Kidney glomerular epithelial cell (primary cell): ENCODE measurements around the gene PLCG1.
"Not testable (repeated sequence)": the region's sequence is repeated elsewhere in the genome, so short reads cannot be mapped to it uniquely, and the experiment has no call there.

Source experiments
- DNase-seq: peaks from one replicate; lab custom pipeline; 2025; lab: John Stamatoyannopoulos, UW

Gene PLCG1

DNA sequence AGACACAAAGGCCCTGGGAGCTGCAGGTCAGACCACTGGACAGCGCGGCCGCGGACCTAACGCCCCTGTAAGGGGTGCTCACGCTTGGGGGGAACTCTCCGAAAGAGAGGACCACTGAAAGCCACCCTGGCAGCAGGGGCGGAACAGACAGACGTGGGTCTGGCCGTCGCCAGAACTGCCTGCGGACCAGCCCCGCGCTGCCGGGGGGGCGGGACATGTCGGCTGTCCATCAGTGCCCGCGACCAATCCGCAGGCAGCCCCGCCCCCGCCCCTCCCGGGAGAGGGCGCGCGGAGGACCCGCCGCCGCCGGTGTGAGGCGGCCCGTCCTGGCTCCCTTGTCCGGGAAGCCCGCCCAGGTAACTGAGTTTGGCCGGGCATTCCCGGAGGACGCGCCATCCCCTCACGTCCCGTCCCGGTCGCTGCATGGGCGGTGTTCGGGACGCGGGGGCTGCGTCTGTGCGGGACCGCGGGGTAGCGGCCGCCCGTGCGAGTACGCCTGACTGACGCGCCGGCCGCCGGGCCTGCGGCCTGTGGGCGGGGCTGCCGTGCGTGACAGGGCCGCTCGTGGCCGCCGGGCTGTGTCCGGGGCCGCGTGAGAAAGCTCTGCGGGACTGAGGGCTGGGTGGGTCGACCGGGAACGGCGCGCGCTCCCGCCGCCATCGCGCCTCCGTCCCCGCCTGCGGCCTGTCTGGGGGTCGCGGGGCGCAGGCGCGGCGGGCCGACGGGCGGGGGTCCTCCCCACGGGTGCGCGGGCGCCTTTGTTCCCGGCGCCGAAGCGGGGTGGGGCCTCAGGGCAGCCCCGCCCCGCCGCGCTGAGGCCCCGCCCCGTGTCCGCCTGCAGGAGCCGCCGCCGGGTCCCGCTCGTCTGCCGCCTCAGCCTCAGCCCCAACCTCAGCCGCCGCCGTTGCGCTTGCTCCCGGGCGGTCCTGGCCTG, at the start of gene PLCG1:
Gene PLCG1 (plus strand): TSS at position 864 of the 934 bp plus-strand sequence. CDS start 99 bp downstream, outside the sequence.
- peak; percentile 32 for DNase-seq

DNA sequence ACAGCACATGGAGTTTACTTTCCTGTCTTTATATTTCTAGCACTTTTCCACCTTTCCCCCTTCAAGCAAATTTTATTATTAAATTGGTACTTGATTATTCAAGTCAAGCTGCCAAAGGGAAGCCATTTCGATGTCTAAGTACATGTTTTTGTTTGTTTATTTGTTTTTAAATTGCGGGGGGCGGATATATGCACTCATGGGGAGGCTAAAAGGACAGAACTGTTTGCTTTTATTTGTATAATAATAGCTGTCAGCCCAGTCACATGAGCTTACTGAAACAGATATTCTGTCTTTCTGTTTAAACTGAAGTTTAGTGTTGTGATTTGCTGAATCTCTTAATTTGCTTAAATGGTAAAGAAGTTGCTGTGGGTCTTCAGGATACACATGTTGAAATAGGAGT, 49.6 kb upstream of the PLCG1 start:
- DNase-seq = no peak

DNA sequence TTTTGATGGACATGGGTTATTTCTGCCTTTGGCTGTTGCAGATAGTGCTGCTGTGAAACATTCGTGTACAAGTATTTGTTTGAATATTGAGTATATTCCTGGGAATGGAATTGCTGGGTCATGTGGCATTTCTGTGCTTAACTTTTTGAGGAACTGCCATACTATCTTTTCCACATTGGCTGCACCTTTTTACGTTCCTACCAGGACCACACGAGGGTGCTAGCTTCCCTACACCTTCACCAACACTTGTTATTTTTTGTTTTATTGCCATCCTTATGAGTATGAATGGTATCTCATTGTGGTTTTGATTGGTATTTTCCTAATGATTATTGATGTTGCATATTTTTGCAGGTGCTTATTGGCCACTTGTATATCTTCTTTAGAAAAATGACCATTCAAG, 47.8 kb upstream of the PLCG1 start:
- DNase-seq = no peak

DNA sequence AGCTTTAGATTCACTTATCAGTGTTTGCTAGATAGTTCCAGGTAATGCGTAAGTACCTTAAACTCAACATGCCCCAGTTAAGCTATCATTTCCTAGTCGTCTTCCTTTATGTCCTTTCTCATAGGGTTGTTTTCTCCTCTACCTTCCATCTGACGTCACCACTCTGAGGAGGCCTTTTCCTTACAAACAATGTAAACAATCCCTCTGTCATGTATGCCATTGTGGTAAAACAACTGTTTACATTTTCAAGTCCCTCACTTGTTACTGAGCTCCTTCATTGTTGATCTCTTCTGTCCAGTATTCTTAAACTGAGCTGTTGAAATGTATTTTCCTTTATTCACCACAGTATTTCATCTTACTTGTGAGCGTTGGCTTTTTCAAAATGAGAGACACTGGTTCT, 45.4 kb upstream of the PLCG1 start:
- no peak for DNase-seq

DNA sequence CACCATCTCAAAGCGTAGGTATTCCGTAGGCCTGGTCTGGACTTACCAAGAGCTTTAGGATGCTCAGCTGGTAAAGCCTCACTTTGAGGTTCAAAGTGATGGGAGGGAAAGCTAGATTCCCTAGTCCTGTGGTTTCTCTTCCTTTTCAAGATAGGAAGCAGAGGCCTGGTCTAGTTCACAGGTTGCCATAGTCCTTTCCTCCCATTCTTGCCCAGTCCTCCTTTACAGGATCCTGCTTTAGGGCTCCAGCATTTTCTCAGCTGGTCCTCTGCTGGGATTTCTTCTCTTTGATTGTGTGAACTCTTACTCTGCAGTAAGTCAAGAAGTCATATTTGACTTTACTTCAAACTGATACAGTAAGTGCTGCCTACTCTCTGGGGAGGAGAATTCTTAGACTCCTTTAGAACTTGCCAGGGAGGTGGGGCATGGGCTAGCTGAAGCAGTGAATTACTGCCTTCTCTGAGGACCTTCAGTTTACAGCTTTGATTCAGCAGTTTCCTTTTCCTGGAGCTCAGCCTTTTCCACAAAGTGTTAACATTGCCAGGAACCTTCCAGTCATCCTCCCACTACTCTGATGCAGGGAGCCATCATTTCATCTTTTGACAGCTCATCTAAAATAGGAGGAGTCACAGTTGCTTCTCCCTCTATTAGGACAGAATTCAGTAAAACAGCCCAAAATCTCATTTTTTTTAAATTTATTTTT, 42.8 kb upstream of the PLCG1 start:
- DNase-seq = no peak

DNA sequence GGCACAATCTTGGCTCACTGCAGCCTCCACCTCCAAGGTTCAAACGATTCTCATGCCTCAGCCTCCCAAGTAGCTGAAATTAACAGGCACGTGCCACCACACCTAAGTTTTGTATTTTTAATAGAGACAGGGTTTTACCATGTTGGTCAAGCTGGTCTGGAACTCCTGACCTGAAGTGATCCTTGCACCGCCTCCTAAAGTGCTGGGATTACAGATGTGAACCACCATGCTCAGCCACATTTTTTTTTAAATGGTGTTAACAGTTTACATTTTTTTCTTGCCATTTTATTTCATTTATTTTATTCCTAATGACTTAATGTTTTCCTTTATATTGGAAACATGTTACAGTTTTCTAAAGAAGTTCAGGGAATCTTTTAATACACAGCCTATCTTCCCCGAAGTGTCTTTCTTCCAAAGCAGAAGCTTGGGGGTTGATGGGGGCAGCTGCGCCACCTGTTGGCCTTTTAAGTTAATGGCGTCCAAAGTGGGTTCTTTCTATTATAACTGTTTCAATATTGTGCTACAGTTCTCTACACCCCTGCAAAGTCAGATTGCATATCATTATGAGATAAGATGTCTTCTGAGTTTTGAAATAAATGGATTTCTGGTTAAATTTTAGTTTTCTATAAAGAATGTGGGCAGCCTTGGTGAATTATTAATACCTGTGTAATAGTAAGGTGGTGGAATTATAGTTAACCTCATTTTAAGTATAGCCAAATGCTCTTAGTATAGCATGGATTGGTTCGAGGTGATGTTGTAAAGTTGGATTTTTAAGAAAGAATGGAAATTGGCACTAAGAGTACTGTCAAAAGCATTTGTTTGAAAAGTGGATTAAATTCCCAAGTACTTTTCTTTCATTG, 42.0 kb upstream of the PLCG1 start:
- peak; percentile 34 for DNase-seq

DNA sequence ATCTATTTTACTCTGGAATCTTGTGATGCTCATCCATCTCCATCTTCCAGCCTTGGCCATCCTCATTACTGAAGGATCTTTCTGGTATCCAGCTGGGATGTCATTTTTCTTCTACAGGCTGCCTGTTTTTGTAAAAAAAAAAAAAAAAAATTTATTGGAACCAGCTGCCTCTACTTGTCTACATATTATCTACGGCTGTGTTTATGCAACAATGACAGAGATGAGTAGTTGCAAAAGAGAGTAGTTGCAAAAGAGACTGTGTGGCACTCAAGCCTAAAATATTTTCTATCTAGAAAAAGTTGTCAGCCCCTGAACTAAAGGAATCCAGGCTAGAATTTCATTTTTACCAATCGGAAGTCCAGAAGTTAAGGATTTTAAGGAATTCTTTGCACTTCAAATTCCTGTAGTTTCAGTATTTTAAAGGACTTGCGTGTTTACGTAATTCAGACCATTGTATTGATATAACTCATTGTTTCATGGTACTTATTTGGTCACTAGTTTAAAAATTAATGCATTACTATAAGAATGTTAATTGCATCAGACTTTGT, 38.6 kb upstream of the PLCG1 start:
- no peak for DNase-seq

DNA sequence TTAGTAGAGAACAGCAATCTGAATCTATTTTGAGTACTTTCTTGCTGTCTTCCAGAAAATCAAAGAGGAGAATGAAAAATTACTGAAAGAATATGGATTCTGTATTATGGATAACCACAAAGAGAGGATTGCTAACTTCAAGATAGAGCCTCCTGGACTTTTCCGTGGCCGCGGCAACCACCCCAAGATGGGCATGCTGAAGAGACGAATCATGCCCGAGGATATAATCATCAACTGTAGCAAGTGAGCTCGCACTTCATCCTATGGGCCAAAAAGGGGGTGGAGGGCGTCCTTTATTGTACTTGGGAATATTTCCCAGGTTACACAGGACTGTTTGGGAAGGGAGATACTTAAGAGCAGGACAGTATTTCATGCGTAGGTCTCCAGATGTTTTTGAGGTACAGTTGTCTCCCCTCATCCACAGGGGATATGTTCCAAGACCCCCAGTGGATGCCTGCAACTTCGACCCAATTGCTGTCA, 37.3 kb upstream of the PLCG1 start:
- no peak for DNase-seq

DNA sequence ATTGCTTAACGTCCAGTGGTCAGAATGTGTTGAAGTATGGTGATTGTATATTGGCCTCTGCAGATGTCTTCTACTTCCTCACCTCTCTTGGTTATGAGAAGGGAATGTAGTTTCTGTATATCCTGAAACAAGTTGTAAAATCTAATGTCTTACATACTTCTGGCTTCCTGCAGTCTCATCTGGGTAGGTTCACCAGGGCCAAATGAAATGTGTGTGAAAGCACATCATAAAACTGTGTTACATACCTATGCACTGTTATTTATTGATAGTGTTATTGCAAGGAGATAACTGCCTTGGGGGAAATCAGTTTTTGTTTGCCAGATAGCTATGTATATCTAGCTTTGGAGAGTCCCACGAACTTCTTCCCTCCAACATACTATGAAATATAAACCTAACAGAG, 35.7 kb upstream of the PLCG1 start:
- no peak for DNase-seq

DNA sequence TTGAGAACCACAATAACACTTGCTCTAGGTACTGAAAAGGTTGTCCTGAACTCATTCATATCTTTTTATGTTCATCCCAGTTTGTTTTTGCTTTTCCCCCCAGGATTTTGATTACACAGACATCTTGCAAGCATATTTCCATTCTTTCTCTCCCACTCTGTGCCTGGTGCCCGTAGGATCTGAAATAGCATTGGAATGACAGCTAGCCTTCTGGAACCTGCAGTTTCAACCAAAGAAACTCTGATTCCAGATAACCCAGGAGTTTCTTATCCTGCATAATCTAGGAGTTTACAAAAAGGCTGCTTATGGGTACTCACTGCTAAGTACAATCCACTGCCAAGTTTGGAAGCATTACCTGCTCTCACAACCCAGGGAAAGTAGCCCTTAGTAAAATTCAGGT, 28.8 kb upstream of the PLCG1 start:
- DNase-seq = no peak

DNA sequence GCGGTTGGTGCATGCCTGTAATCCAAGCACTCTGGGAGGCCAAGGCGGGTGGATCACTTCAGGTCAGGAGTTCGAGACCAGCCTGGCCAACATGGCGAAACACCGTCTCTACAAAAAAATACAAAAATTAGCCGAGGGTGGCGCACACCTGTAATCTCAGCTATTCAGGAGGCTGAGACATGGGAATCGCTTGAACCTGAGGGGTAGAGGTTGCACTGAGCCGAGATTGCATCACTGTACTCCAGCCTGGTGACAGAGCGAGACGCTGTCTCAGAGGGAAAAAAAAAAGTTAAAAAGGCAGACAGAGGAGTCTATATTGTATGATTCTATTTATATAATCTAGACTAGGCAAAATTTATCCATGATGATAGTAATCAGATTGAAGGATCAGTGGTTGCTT, 27.3 kb upstream of the PLCG1 start:
- DNase-seq = no peak

DNA sequence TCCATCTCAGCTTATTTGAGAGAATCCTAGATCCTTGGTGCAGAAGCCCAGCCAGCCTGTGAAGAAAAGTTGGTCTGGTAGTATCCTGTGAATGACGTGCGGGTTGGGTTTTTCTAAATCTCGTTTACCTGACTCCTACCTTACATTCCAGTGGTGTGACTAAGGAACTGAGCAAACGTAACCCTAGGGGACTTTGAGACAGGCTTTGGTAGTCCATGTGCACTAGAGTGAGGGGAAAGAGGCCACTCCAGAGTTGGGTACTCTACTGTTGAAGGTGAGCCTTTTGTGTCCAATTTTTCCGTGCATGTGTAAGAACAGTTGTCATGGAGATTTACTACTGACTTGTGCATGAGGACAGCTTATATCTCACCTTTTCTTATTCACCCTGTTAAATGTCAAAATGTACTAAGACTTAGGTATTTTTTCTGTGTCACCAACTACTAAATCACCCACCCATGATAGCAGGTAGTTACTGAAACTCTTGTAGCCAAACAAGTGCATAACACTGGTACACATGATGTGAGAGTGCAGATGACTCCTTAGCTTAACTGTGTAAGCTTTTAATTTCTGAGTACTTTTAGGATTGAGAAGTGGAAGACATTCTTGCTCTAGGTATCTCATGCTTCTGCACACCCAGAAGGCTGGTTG, 26.3 kb upstream of the PLCG1 start:
- DNase-seq = peak; percentile 25

DNA sequence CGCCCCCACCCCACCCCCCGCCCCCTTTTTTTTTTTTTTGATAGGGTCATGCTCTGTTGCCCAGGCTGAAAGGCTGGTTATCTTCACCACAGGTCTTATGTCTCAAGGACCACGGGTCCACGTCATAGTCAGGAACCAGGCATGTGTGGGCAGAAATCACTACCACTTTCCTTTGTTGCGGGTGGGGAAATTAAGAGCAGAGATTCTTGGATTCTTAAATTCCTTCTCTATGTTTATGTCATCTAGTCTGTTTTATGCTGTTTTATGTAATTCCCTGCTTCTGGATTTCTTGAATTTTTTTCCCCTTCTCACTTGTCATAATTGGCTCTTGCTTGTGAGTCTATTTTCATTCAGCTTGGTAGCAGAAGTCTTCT, 25.8 kb upstream of the PLCG1 start:
- DNase-seq = peak; percentile 40

DNA sequence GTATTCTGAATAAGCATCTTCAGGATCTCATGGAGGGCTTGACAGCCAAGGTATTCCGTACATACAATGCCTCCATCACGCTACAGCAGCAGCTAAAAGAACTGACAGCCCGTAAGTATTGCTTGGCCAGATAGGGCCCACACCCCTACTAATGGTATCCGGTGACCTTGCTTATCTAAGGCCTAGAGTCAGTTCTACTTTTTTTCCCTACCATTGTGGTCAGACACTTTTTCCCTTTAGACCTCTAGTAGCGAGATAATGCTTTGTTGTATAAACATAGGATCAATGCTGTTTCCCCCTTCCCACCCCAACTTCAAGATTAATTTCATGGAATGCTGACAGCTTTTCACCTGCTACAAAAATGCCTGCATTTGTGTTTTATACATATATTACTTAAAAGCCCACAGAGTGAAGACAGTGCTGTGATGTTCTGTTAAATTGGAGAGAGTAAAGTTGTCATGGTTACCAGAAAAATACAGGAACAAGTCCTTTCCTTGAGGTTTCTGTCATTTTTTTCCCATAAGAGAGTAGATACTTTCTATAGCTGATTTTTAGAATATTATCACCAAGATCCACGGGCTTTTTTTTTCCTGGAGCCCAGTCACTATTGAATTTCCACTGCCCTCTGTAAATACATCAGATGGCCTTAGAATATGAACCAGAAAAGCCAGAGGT, 20.9 kb upstream of the PLCG1 start:
- DNase-seq = no peak

DNA sequence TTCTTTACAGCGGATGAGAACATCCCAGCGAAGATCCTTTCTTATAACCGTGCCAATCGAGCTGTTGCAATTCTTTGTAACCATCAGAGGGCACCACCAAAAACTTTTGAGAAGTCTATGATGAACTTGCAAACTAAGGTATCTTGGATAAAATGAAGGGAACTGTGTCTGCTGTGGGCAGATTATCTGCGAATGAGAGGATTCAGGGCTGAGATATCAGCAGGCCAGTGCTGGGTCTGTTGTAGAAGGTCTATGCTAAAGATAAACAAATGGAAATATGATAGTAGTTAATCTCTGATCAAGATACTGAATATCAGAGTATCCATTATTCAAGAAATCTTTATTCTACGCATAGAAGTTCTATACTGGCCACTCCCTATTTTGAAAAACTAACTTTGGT, 19.2 kb upstream of the PLCG1 start:
- not testable (repeated sequence) for DNase-seq

DNA sequence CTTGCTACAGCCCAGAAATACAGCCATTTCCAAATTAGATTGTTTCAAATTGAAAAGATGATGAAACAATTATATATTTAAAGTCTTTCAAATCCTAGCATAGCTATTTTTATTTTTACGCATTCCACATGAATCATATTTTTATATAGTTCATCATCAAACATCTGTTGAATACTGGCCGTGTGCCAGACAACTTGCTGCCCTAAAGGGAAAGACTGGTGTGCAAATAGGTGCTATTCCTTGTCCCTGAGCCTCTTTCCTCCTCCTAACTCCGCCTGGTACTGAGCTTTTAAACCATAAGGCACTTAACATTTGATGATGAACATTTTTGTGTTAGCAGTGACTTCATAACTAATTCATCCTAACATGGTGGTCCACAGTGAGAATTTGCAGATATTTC, 18.7 kb upstream of the PLCG1 start:
- no peak for DNase-seq

DNA sequence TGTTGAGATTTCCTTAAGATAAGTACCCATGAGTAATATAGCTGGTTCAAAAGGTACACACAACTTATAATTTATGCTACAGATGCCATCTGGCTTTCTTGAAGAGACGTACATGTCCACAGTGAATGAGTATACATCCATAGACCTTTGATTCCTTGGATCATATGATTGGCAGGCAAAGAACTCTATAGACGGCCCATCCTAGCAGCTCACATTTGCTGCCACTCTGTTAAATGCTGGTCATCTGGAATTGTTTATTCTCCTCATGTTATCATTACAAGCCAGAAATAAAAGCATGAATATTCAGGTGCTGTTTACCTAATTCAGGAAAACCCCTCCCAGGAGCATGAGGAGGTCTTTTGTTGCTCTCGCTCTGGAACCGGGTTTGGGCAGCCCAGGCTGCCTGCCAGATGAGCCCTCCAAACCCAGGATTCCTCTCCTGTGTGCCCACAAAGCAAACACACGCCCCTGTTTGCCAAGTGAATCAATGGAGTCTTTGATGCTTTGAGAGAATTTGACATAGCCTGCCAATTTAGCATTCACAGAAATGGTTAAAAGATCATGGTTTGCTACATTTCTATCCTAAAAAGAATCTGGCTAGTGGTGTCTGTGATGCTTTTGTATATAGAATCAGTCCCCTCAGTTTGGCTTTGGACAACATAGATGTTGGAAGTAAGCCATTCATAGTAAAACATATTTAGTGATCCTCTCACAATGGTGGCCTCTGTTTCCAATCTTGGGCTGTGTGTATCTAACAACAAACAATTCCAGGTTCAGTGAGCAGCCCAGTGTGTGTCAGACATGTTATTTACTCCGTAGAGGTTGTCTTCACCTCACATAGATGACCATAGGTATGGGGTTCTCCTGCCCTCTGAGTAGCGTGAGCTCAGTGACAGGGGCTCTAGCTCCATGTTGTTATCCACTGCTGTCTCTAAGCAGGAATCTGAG, 17.5 kb upstream of the PLCG1 start:
- no peak for DNase-seq

DNA sequence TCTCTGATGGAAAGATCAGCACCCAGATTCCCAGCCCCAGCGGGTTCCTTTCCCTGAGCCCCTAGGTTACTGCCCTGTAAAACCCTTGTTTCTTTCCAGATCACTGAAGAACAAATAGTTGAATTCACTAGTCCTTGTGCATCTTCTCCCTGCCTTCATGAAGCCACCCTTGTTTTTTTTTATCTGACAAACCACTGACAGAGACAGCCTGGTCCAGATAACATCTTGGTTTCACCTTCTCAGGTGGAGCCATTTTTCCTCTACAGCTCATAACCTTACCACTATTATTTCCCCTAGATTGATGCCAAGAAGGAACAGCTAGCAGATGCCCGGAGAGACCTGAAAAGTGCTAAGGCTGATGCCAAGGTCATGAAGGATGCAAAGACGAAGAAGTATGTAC, 15.9 kb upstream of the PLCG1 start:
- no peak for DNase-seq

DNA sequence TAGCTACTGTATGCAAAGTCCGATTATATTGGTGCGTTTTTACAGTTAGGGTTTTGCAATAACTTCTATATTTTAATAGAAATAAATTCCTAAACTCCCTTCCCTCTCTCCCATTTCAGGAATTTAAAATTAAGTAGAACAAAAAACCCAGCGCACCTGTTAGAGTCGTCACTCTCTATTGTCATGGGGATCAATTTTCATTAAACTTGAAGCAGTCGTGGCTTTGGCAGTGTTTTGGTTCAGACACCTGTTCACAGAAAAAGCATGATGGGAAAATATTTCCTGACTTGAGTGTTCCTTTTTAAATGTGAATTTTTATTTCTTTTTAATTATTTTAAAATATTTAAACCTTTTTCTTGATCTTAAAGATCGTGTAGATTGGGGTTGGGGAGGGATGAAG, 13.7 kb upstream of the PLCG1 start:
- DNase-seq = no peak
